Right lung (tissue), 5 donors: ENCODE data around the gene SGIP1. TPM values are rescaled to one million over a fixed set of nuclear protein-coding genes. Genes with fewer than 3 reads are reported as not detected.
A peak's percentile ranks its signal among the peaks of the same experiment; 100 is the strongest.

Experiments used
- DNase-seq, 2 donors: peaks; one replicate each; pipeline ENCODE4 v3.0.0-alpha.2; 2013
- polyA plus RNA-seq, 5 donors: library from polyadenylated mRNA; unstranded; fragments of 120-200 nt; gene quantifications; one replicate each; pipeline versions ENCODE4 v1.2.1 to v1.2.3, GENCODE V29; 2013; ENCODE audit warnings: inconsistent platforms in 1 of 5, low replicate concordance in 1 of 5; ENCODE audit not compliant: insufficient read length in 5 of 5, insufficient read depth in 1 of 5

Gene SGIP1
- polyA plus RNA-seq, 5 donors, result 8.2 to 16.0 (median 10.5) TPM

DNA sequence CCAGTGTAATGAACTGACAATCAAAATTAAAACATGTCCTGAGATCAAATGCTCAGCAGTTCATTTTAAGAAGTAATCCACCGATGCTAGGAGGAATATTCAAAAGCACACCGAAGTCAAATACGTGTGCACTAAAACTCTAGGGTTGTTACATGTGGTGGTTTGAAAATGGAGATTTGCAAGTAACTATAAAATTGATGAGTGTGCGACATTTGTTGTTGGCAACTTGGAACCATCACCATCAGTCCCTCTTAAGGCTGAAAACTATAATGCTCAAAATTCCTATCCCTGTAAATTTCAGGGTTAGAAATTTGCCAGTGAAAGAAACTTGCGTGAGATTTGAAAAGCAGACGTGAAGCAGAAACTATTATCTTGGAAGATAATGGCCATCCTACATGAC lies 13.3 kb upstream of the SGIP1 start:
- DNase-seq, result no peak

DNA sequence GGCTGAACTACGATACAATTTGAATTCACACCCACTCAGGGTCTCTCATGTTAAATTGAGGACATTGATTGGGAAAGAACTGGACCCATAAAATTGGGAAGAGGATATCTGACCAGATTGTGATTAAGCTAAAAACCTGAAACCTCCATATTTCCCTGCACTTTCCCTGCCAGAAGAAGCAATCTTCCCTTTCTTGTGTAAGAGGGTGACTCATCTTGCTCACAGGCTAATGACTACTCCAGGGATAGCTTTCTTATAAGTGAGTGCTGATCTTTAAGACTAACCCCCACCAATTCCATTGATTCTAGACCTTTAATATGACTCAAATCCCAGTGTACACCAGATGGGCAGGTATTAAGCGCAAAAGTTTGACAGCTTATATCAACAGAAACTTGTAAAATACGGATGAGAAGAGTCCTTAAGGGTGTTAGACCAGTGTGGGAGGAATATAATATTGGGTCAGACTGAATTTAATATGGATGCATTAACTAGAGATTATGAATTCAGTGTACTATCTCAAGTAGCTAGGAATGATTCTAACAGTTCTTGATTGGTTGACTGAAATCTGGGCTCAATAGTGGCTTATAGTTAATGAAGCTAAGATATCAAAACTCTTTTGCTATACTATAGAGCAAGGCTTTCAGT lies 12.1 kb upstream of the SGIP1 start:
- no peak for DNase-seq

DNA sequence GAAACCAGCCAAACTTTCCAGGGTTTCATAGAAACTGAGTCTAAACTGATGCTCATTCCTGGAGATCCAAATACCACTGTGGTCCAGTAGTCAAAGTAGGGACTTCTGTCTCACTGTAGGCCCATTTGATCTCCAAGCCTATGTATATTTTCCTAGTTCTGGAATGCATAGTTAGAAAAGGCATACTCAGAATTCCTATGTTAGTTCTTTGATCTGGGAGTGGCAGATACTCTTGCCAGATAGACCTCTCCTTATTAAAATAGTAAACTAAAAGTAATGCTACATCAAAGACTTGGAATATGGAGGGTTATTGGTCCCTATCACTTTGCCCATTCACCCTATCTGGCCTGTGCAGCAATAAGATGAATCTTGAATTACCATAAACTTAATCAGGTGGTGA lies 10.4 kb upstream of the SGIP1 start:
- DNase-seq, result no peak

DNA sequence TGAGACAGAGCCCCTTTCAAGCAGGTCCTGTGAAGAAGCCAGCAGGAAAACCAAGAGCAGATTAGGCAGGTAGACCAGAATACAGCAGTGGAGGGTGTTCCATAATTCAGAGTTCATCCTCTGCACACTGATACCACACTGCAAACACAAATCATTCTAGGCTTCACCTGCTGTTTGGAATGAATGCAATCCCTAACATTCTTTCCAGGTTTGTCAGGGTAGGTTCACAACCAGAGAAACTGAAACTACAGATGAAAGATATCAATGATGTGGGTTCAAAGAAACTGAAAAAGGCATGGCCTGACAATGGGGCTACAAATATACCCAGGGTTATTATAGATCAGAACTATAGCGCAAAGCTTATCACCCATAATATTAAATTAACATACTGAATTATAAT lies 8.9 kb upstream of the SGIP1 start:
- DNase-seq, result no peak

DNA sequence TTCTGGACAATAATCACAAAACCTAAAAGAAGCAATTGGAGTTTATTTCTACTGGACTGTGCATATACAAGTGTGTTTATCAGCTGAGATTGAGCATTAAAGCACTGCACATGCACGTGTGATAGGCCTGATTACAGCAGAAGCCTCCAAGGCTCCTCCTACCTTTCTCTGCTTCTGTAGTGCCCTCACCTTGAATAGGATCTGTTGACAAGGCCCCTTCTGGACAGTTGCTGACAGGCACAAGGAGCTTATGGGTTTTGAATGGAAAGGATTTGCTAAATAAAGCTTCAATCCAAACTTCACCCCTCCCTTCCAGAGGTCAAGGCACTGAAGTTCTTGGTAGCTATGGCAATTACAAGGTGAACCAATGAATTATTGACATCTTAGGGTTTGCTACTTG lies 7.9 kb upstream of the SGIP1 start:
- DNase-seq, result no peak

DNA sequence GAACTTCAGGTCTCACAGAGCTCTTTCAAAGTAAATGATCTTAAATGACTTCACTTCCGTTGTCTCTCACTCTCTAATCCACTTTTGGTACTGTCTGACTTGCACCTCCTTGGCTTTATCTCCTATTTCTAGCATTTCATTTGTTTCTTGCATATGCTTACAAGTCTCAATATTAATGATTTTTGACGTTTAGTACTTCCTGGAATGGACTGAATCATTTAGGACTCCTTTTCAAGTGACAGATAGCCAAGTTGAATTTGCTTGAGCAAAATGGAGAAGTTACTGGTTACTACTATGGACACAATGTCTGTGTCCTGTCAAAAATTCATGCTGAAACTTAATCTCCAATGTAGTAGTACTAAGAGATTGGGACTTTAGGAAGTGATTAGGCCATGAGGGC lies 7.0 kb upstream of the SGIP1 start:
- no peak for DNase-seq

DNA sequence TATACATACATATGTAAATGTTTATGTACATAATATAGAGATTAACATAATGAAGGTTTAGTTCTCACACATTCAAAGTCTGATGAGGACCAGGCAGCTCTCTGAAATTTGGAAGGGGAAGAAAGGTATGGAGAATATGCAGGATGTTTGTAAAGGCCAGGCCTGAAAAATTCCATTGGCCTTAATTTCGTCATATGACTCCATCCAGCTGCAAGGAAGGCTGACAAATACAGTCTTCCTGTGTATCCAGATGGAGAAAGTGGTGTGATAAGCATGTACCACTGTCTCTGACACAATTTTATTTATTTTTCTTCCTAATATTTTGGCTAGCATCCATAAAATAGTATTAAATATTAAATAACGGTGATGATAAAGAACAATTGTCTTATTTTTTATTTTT lies 6.3 kb upstream of the SGIP1 start:
- DNase-seq, result no peak

DNA sequence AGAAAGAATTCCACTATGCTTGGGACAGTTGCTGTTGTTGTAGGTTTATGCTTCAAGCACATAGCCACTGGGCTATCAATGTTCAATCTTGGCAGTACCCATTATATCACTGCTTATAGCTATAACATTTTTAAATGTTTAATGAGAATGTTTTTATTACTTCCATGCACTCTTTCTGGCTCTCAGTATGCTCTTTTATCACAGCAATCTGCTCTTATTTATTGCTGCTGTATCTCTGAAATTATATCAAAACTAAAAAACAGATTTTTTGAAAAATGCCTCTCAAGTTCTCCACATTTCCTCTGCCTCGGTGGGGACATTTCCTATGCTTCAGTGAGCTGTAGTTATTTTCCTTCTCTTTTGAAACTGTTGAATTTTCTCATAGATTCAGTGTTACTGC lies 5.4 kb upstream of the SGIP1 start:
- DNase-seq, result no peak

DNA sequence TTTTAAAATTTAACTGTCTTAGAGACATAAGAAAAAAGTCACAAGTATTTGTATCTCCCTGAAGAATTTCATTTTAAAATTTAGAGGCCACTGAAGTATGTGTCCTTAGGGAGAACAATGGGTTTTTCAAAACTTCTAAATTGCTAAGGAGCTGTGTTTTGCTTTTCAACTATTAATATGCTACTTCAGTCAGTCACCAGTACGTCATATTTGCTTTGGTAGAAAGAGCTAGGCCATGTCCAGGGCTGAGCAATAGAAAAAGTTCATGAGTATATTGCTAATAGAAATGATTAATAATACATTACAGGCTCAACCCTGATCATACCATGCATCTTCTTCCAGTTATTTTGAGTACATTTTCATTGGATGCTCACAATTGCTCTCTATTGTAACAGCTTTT lies 1.7 kb upstream of the SGIP1 start:
- DNase-seq, result no peak

DNA sequence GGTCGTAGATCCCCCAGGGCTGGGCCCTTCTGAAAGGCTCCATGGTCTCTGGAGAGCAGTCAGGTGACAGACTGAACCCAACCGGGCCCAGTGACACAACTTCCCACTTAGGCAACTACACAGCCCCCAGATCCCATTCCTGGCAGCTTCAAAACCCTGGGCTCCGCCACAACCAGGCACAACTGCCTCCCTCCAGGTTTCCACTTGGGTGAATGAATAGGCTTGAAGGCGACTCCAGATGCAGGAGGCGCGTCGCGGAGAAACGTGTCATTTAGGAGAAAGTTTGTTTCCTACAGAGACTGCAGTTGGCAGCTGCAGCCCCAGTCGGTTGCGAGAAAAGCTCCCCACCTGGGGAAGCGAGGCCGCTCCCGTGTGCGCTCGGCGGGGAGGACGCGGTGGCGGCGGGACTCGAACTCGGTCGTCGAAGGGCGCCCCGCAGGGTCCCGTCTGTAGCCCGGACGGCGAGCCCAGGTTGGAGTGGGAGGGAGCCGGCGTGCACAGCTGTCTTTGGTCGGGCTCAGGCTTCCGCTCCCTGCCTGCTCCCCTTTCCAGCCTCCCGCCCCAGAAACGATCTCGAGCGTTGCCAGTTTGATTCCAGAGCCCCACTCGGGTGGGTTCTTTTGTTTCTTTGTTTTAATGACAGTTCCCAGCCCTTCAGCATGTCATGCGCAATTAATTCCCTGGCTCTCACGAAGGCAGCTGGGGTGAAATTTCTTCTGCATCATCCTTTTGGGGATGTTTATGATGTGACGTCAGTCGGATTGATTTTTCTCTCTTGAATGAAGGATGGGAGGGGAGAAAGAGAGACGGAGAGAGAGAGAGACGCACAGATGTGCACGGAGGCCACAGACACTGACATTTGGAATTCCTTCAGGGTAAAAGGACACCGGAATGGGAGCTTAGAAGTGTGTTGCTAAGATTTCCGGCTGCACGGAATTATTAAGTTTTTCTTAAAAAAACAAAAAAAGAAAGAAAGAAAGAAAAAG lies 862 bp upstream of the SGIP1 start:
- peak; percentile 54 to 63 for DNase-seq

DNA sequence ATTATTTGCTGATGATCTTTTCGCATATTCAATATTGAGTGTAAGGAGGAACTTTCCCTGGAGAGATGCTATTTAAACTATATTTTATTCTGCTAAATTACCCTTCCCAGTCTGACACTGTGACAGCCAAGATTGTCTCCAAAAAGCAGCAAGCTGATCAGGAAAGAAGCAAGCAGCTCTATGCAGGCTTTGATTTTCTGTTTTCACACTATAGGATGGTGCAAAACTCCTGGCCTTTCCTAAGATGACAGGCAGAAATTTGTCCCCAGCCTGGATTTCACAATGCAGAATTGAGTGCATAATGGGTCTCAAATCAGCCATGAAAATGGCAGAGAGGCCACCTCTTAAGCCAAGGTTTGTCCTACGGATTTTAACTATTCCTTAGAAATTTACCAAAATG lies 1.1 kb downstream of the SGIP1 start:
- DNase-seq, result no peak

DNA sequence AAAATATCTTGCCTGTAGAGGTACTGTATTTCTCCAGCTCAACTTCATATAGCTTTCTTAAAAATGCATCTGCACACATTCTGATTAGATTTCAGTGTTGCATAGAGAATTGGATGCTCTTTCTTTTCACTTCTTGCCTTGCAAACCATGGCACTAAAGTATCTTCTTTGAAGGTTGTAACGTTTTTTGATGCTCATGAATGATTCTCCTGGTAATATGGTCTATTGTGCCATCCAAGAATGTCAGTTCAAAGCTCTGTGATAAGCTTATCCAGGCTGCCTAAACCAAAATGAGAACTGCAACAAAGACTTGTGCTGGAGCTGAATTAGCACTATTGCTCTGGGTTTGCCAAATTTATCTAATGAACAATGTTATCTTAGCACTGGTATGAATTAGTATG lies 1.9 kb downstream of the SGIP1 start:
- no peak for DNase-seq

DNA sequence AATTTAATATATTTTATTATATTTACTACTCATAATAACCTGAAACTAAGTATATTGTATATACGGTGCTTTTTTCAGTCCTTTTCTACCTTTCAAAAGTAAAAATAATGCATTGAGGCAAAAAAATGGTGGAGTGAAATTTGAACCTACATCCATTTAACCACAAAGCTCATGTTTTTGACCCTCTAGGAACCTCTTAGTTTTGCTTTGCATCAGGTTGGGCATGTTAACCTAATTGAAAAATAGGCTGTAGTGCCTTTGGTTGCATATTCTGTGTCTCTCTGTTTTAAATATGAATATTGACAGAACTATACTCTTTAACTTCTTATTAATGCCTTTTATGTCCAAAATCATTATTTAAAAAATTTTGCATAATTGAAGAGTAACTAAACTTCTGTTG lies 3.8 kb downstream of the SGIP1 start:
- DNase-seq, result no peak

DNA sequence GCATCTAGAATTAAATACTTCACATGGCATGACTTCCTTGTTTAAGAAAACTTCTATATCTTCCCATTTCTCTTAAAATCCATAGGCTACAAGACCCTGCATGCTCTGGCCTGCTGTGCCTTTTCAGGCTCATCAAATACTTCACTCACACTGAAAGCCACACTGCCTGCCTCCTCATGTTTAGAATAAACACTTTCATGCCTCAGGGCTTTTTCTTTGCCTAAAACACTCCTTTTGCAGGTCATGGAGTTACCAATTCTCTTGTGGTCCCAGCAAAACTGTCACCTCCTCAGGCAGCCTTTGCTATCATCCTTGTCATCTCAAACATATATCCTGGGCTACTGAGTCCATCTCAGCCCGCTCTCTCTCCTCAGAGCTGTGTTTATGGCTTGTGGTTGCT lies 5.5 kb downstream of the SGIP1 start:
- no peak for DNase-seq

DNA sequence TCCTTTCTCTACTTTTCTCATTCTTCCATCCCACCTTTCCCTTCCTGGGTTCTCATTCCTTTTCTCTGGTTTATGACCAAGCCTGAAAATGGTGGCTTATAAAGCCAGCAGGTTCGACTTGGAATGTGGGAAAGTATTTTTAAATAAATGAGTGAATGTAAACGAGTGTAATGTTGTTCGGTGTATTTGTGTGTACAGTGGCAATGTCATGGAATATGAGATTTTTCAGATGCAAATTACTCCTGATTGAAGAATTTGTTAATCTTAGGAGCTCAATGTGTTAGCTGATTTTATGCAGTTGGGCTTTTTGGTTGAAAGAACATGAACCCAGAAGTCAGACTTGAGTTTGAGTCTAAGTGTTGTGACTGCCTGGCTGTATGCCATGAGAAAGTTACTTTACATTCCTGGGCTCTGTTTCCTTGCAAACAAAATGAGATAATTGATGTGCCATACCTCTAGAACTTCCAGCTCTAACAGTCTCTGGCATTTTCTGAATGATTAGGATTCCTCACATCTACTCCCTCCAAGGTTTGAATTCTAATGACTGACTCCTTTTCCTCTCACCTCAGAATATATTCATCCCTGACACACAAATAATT lies 6.6 kb downstream of the SGIP1 start:
- DNase-seq, result no peak

DNA sequence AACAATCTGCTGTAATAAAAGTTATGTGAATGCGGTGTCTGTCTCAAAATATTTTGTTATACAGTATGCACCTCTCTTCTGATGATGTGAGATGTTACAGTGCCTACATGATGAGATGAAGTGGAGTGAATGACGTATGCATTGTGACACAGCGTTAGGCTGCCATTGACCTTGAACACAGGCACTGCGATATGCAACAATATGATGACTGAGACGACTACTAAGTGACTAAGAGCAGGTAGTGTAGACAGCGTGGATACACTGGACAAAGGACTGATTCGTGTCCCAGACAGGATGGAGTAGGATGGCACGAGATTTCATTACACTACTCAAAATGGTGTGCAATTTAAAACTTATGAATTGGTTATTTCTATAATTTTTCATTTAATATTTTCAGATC lies 8.4 kb downstream of the SGIP1 start:
- no peak for DNase-seq

DNA sequence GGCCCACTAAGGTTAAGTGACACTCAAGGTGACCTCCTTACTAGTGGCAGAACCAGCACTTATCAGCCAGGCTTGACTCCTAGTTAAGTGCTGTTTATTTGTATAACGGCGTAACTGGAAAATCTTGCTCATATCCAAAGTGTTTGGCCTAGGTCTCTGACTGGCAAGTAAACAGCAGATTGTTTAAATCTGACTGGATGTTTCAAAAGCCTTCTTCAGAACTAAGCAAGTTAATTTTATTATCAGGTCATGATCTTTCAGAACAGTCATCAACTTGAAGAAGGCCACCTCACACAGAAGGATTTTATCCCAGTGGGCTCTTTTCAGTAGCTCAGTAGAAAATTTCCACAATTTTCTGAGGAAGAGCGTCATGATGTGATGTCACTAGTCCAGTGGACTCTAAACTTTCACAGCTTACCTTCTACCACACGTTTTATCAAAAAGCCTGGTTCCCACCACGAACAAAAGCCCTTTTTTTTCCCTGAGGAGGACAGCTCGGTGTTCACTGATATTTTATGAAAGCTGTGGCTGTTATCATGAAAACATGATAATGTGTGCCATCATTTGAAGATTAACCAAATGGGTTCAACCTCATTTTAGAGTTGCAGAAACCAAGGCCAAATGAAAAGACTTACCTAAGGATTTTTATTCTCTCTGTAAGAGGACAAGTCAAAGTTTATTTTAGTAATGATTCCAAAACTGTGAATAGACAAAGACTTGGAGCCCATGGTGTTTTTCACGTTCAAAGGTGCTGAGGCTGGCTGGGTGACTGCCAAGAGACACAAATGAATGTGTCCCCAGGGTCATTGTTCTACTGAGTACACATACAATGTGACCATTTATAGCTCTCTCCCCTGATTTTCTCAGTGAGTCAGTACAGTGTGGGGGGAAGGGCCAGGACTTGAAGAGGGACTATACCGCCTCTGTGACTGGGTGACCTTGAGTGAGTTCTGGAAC lies 9.1 kb downstream of the SGIP1 start:
- peak in 1 of 2 donors; percentile 48 for DNase-seq

DNA sequence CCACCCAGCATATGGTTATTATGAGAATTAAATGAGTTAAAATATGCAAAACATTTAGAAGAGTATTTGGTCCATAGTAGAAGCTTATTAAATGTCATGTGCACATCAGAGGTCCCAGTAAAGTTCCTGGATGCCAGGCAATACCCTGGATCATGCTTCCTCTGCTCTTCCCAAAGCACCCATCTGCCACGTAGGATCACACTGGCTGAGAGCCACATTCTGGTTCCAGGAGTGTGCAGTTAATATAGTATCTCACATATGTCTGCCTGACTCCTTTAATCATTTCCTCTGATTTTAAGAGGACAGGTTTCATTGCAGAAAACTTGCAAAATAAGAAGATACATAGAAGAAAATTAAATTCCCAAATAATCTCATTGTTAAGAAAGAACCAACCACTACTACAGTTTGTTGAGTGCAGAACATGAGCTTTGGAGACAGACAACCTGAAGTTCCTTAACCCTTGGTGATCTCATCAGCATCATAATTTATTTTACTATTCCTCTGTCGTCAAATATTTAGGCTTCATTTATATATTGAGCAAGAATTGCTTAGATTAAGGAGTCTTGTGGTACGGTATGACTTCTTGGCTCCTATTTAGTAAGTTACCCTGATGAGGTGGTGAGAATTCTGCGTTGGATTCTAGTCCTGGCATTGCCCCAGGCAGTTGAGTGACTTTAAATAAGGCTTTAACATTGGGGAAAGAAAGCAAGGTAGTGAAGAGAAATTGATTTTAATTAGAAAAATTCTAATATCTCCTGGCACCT lies 12.3 kb downstream of the SGIP1 start:
- no peak for DNase-seq

DNA sequence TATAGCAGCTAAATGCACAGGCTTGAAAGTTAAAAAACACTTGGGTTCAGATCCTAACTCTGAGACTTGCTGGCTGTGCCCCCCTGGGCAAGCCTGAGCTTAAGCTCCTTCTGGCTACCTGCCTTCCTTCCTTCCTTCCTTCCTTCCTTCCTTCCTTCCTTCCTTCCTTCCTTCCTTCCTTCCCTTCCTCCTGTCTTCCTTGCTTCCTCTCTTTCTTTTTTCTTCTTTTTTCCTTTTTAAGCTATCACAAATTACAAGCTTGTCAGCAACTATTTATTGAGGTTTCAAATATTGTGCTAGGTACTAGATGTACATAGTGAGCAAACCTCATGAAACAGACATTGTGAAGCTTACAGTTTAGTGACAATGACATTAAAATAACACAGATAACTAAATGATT lies 15.1 kb downstream of the SGIP1 start:
- DNase-seq, result no peak

DNA sequence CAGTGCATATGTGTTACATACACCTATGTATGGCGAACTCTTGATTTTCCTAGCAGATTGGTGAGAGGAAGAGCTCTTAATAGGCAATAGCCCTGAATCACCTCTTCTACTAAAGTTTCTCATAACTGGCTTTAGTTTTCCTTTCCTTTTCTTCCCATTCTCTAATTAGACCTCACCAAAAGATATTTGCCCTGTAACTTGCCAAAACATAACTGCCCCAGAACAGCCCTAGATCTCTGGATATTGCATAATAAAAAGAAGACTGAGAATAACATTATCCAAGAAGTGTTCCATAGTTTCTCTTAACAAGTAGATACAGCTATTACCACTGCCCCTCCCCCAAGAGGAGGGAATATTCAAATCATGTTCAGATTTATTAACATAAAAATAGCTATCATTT lies 16.3 kb downstream of the SGIP1 start:
- DNase-seq, result no peak

DNA sequence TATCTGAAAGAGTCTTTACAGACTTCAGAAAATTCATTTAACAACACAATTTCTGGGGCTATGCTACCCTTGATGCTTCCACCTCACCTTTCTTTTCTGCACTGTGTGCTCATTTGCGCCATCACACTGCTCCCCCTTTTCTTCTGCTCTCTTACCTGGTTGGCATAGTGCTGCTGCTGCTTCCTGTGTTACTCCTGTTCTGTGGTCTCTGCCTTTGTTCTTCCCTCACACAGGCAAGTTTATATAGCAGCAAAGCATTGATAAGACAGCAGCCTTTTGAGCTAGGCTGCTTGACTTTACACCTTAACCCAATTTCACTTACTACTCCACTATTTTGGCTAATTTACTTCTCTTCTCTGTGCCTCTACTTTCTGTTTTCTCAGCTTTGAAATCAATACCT lies 18.3 kb downstream of the SGIP1 start:
- DNase-seq, result no peak
